K562 (cell line): Measurements from ENCODE around the gene DKKL1. TPM values are rescaled to one million over a fixed set of nuclear protein-coding genes. Genes with fewer than 3 reads are reported as not detected.

Experiments used
- BCLAF1 ChIP-seq, 2 experiments: fragments of 450-650 bp in 1 of 2; IDR thresholded peaks; 2 replicates each; pipeline ENCODE4 v1.6.1; 2011 to 2017; ENCODE audit warnings: low read depth in 2 of 2, antibody characterized with exemption in 1 of 2, borderline replicate concordance in 1 of 2, low read length in 1 of 2, mild to moderate bottlenecking in 1 of 2, mixed read lengths in 1 of 2; ENCODE audit not compliant: control insufficient read depth in 1 of 2
- C11orf30 ChIP-seq: fragments of 450-650 bp; IDR thresholded peaks from 2 replicates; pipeline ENCODE4 v1.6.1; 2016; ENCODE audit warnings: low read depth, mild to moderate bottlenecking
- CHCHD3 ChIP-seq: fragments of 250-450 bp; sonication (Bioruptor Pico); IDR thresholded peaks from 2 replicates; pipeline ENCODE4 v2.1.2; 2022; ENCODE audit warnings: mild to moderate bottlenecking
- EHMT2 ChIP-seq: fragments of 450-650 bp; IDR thresholded peaks from 2 replicates; pipeline ENCODE4 v1.6.1; 2018; ENCODE audit warnings: antibody characterized with exemption
- ETV5 ChIP-seq: sonication (generic); formaldehyde crosslinking; IDR thresholded peaks from 2 replicates; pipeline ENCODE4 v1.4.0; 2020; ENCODE audit warnings: low read depth, mild to moderate bottlenecking, missing genetic modification reagents
- ETV6 ChIP-seq, 3 experiments: fragments of 150-350 bp in 1 of 3; sonication (generic) in 1 of 3; formaldehyde crosslinking in 1 of 3; IDR thresholded peaks; 2 replicates each; pipeline versions ENCODE4 v1.6.1 to v1.8.0; 2014 to 2022; ENCODE audit warnings: borderline replicate concordance in 2 of 3, low read depth in 2 of 3, antibody characterized with exemption in 1 of 3, low read length in 1 of 3, mild to moderate bottlenecking in 1 of 3, missing genetic modification reagents in 1 of 3
- HES1 ChIP-seq: fragments of 450-650 bp; IDR thresholded peaks from 2 replicates; pipeline ENCODE4 v1.6.1; 2016; ENCODE audit warnings: low read depth, mild to moderate bottlenecking, moderate library complexity
- HOMEZ ChIP-seq: fragments of 250-450 bp; sonication (Bioruptor Pico); IDR thresholded peaks from 2 replicates; pipeline ENCODE4 v1.4.0; 2020; ENCODE audit warnings: mild to moderate bottlenecking, moderate library complexity
- NR4A1 ChIP-seq, 2 experiments: fragments of 250-450 bp in 1 of 2; fragments of 450-650 bp in 1 of 2; sonication (Bioruptor Pico) in 1 of 2; IDR thresholded peaks; 2 replicates each; pipeline versions ENCODE4 v1.4.0 to v1.6.1; 2016 to 2020; ENCODE audit warnings: mild to moderate bottlenecking in 2 of 2, missing compliant biosample characterization in 1 of 2, missing genetic modification characterization in 1 of 2, moderate library complexity in 1 of 2
- PRDM10 ChIP-seq: fragments of 450-650 bp; IDR thresholded peaks from 2 replicates; pipeline ENCODE4 v1.6.1; 2018; ENCODE audit not compliant: partially characterized antibody
- SIRT6 ChIP-seq: IDR thresholded peaks from one replicate; pipeline ENCODE4 v1.6.1; 2012; ENCODE audit warnings: low read depth, mild to moderate bottlenecking, control low read depth, inconsistent platforms, low read length, moderate library complexity
- SMAD3 ChIP-seq: fragments of 450-650 bp; formaldehyde crosslinking; conservative IDR thresholded peaks from 2 replicates; pipeline ENCODE4 v1.4.0; 2020; ENCODE audit warnings: mild to moderate bottlenecking
- SUPT5H ChIP-seq: fragments of 450-650 bp; IDR thresholded peaks from 2 replicates; pipeline ENCODE4 v1.6.1; 2016
- THRA ChIP-seq: fragments of 450-650 bp; IDR thresholded peaks from 2 replicates; pipeline ENCODE4 v1.6.1; 2017; ENCODE audit warnings: mild to moderate bottlenecking, moderate library complexity
- polyA plus RNA-seq, 8 experiments: library from polyadenylated mRNA; depleted of rRNA in 4 of 8; stranded (reverse) in 5 of 8; unstranded in 3 of 8; fragments of >200 nt; fragmentation: Nextera tagmentation in 2 of 8; fragmentation: Illumina TruSeq in 1 of 8; extraction: Ambion mirVana in 2 of 8; extraction: Trizol in 1 of 8; gene quantifications; 2 replicates each; pipeline versions ENCODE4 v1.2.1 to v1.2.3, GENCODE V29; 2011 to 2014; ENCODE audit warnings: inconsistent platforms in 1 of 8, missing spikeins in 1 of 8
- total RNA-seq, 7 experiments: library from RNA; depleted of rRNA in 6 of 7; stranded (reverse); fragments of >200 nt in 6 of 7; fragmentation: Illumina TruSeq in 2 of 7; extraction: Trizol in 2 of 7; gene quantifications; 2 replicates each; pipeline versions ENCODE4 v1.2.1 to v1.2.3, GENCODE V29; 2011 to 2021; ENCODE audit warnings: low replicate concordance in 1 of 7

DKKL1 gene
- total and polyA plus RNA-seq, 9 of the 15 experiments (the other 6 are each of a cell fraction or from before 2014, with no cell fraction given), result 0.15 to 1.7 (median 0.52) TPM

- TF ChIP-seq BCLAF1 (IDR thresholded peaks at IDR 0.05; ENCODE audit: borderline replicate concordance in 1 of 2, control insufficient read depth in 1 of 2, low read depth in 2 of 2, low read length in 1 of 2) (no peak), ETV6 (IDR thresholded peaks at IDR 0.05; ENCODE audit: borderline replicate concordance in 1 of 2, low read depth in 2 of 2, low read length in 1 of 2) (no peak), ETV6 (CRISPR knock-in tag; IDR thresholded peaks at IDR 0.05; ENCODE audit: borderline replicate concordance) (no peak), HES1 (0 out of 2 replicates have a peak, but pooled peaks have one; percentile 17), HOMEZ (CRISPR knock-in tag) (no peak), SMAD3 (CRISPR knock-in tag) (no peak), NR4A1 (CRISPR knock-in tag; IDR thresholded peaks at IDR 0.05) (no peak), NR4A1 (tag; IDR thresholded peaks at IDR 0.05) (no peak), SIRT6 (no peak), PRDM10 (peak; percentile 14), C11orf30 (no peak), SUPT5H (peak; percentile 30; the same call in 1 of the 2 replicates), CHCHD3 (no peak), EHMT2 (no peak), ETV5 (CRISPR knock-in tag) (no peak), THRA (no peak)
Measured at GRCh38 chr19:49423071-49423984, 59.7 kb downstream of the DKKL1 start, which contains the start of gene PTH2 (continued).
